Osteoblast (primary cell): ENCODE data around the gene SMARCA4. TPM values are rescaled to one million over a fixed set of nuclear protein-coding genes. Genes with fewer than 3 reads are reported as not detected.

Source experiments
- DNase-seq: peaks from one replicate; pipeline ENCODE4 v3.0.0; 2011; ENCODE audit warnings: low spot score, mixed read lengths; ENCODE audit not compliant: insufficient read length; ENCODE audit errors: missing footprints
- H2AFZ ChIP-seq: 2 replicates; pipeline ENCODE4 v1.6.0; 2011; ENCODE audit warnings: mild to moderate bottlenecking, low read length
- H3K27ac ChIP-seq: 2 replicates; pipeline ENCODE4 v1.5.1; 2011; ENCODE audit warnings: mild to moderate bottlenecking, low read depth, low read length, moderate library complexity
- H3K27me3 ChIP-seq: 2 replicates; pipeline ENCODE4 v1.6.0; 2012; ENCODE audit warnings: mild to moderate bottlenecking, control low read depth, inconsistent platforms, low read length, moderate library complexity; ENCODE audit not compliant: insufficient read depth
- H3K36me3 ChIP-seq: 2 replicates; pipeline ENCODE4 v1.5.1; 2011; ENCODE audit warnings: mild to moderate bottlenecking, low read length, control low read depth, moderate library complexity; ENCODE audit not compliant: insufficient read depth
- H3K4me1 ChIP-seq: 2 replicates; pipeline ENCODE4 v1.5.1; 2011; ENCODE audit warnings: mild to moderate bottlenecking, low read length, control low read depth, moderate library complexity; ENCODE audit not compliant: insufficient read depth
- H3K4me2 ChIP-seq: 2 replicates; pipeline ENCODE4 v1.6.0; 2011; ENCODE audit warnings: mild to moderate bottlenecking, low read length; ENCODE audit not compliant: insufficient read depth
- H3K4me3 ChIP-seq: fragments of 200-600 bp; sonication (generic); 3 replicates; pipeline ENCODE4 v1.5.1; 2012; ENCODE audit warnings: mild to moderate bottlenecking, low read length, inconsistent platforms; ENCODE audit not compliant: insufficient read depth
- H3K79me2 ChIP-seq: 2 replicates; pipeline ENCODE4 v1.6.0; 2012; ENCODE audit warnings: mild to moderate bottlenecking, low read length, control low read depth, inconsistent platforms; ENCODE audit not compliant: insufficient read depth
- H3K9me3 ChIP-seq: 2 replicates; pipeline ENCODE4 v1.5.1; 2011; ENCODE audit warnings: low read depth, low read length, control low read depth
- H4K20me1 ChIP-seq: 2 replicates; pipeline ENCODE4 v1.6.0; 2012; ENCODE audit warnings: mild to moderate bottlenecking, low read length, control low read depth; ENCODE audit not compliant: insufficient read depth
- CTCF ChIP-seq: IDR thresholded peaks from 2 replicates; pipeline ENCODE4 v1.5.1; 2011; ENCODE audit warnings: mild to moderate bottlenecking, low read depth, low read length, moderate library complexity; ENCODE audit errors: extremely low read depth
- total RNA-seq: library from RNA; depleted of rRNA; stranded (reverse); fragments of >200 nt; gene quantifications from 2 replicates; pipeline ENCODE4 v1.2.3, GENCODE V29; 2012

The SMARCA4 gene
- total RNA-seq, 1 donor = 52.8 TPM

- Histone ChIP-seq H3K36me3 (peaks cover 17% of the 10 kb centered on the region), H4K20me1 (no peaks in the 10 kb centered on the region), H3K27me3 (no peaks in the 10 kb centered on the region), H3K9me3 (no peaks in the 10 kb centered on the region), H3K4me3 (no peak overlapping the region), H2AFZ (no peak overlapping the region), H3K79me2 (no peaks in the 10 kb centered on the region), H3K4me2 (no peak overlapping the region), H3K4me1 (no peaks in the 10 kb centered on the region), H3K27ac (no peak overlapping the region)
- TF ChIP-seq CTCF = no peak
- peak; percentile 62 for DNase-seq
Measured at GRCh38 chr19:11054628-11055027, 93.8 kb downstream of the SMARCA4 start.

DNA sequence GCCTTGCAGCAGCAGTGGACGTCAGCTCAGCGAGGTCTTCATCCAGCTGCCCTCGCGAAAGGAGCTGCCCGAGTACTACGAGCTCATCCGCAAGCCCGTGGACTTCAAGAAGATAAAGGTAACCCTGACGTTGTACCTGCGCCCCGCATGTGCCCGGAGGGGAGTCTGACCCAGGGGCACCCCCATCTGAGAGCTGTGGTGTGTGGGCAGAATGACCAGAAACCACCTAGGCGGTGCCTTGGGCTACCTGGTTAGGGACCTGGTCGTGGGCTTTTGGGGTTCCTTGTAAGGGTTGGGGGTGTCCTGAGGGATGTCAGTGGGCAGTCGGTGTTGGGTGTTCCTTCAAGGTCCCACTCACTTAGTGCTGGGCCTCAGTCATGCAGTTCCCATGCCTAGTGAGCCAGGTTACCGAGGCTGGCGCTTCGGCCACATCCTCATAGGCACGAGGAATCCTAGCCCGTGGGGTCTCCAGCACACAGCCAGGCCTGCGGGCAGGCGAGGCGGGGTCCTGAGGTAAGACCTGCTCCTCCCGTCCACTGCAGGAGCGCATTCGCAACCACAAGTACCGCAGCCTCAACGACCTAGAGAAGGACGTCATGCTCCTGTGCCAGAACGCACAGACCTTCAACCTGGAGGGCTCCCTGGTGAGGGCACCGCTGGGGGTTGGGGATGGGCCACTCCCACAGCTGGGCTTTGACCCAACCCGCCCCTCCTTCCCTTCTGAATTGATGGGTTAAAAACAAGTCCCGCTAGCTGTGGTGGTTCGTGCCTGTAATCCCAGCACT, 97.6 kb downstream of the SMARCA4 start:
- H3K27me3 ChIP-seq = no peaks in the 10 kb centered on the region
- TF ChIP-seq CTCF = no peak
- no peak overlapping the region for H3K4me3 ChIP-seq
- no peaks in the 10 kb centered on the region for H3K9me3 ChIP-seq
- H3K79me2 ChIP-seq = no peaks in the 10 kb centered on the region
- H3K36me3 ChIP-seq = peaks cover 41% of the 10 kb centered on the region
- no peaks in the 10 kb centered on the region for H3K4me1 ChIP-seq
- DNase-seq = peak; percentile 78
- no peaks in the 10 kb centered on the region for H4K20me1 ChIP-seq
- no peak overlapping the region for H3K4me2 ChIP-seq
- H2AFZ ChIP-seq = no peak overlapping the region
- H3K27ac ChIP-seq = no peak overlapping the region

- H2AFZ ChIP-seq = no peak overlapping the region
- no peak for TF ChIP-seq CTCF
- H3K4me3 ChIP-seq = no peak overlapping the region
- DNase-seq = peak; percentile 59
- H4K20me1 ChIP-seq = no peaks in the 10 kb centered on the region
- no peaks in the 10 kb centered on the region for H3K79me2 ChIP-seq
- H3K27me3 ChIP-seq = no peaks in the 10 kb centered on the region
- H3K4me1 ChIP-seq = peaks cover 1% of the 10 kb centered on the region
- H3K9me3 ChIP-seq = no peaks in the 10 kb centered on the region
- H3K27ac ChIP-seq = no peak overlapping the region
- peaks cover 40% of the 10 kb centered on the region for H3K36me3 ChIP-seq
- H3K4me2 ChIP-seq = no peak overlapping the region
Measured at GRCh38 chr19:11059511-11060358, 98.9 kb downstream of the SMARCA4 start.

DNA sequence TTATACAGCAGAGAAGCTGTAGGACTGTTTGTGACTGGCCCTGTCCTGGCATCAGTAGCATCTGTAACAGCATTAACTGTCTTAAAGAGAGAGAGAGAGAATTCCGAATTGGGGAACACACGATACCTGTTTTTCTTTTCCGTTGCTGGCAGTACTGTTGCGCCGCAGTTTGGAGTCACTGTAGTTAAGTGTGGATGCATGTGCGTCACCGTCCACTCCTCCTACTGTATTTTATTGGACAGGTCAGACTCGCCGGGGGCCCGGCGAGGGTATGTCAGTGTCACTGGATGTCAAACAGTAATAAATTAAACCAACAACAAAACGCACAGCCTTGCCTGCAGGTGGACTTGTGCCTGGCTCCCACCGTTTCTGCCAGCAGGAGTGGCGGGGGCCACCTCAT, 101.1 kb downstream of the SMARCA4 start:
- no peaks in the 10 kb centered on the region for H4K20me1 ChIP-seq
- H2AFZ ChIP-seq = no peak overlapping the region
- no peaks in the 10 kb centered on the region for H3K9me3 ChIP-seq
- H3K4me1 ChIP-seq = peaks cover 4% of the 10 kb centered on the region
- no peaks in the 10 kb centered on the region for H3K27me3 ChIP-seq
- H3K36me3 ChIP-seq = peaks cover 50% of the 10 kb centered on the region
- H3K27ac ChIP-seq = no peak overlapping the region
- H3K4me2 ChIP-seq = no peak overlapping the region
- TF ChIP-seq CTCF = no peak
- no peak overlapping the region for H3K4me3 ChIP-seq
- DNase-seq = no peak
- H3K79me2 ChIP-seq = no peaks in the 10 kb centered on the region
